NCI-H2081 treated with DMSO at 0.1 percent for 48 hours (cell line): Measurements from ENCODE around the gene RXRA.

Experiments used
- DNase-seq: peaks from one replicate; lab custom pipeline; 2025; lab: John Stamatoyannopoulos, UW

Gene RXRA

GRCh38 chr9:134323741-134324358 lies 2.4 kb upstream of the RXRA start:
- DNase-seq = no peak

DNA sequence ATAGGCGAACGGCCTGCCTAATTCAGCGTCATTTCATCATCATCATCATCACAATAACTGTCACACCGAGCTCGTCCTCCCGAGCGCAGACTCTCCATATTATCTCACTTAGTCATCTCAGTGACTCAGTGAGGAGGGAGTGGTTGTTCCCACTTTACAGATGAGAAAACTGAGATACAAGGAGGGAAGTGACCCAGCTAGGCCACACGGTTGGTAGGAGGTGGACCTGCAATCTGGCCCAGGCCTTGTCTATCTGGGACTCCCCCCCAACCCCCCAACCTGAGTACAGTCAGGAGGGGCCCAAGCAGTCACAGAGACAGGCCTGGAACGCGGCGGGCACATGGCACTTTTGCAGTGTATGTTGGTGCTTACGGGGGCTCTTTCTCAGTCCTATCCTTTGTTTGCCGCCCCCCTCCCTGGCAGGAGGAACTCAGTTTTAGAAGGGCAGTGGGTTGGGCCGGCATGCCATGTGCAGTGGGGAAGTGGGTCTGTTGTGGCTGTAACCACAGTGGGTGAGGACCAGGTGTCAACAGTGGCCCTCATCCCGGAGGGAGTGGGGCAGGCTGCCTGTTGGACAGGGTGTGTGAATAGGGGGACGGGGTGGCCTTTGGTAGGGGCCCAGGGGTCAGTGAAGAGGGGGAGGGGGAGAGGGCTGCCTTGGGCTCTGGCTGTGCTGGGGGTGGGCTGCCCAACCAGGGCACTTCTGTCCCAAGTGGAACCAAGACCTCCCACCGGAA lies 1.7 kb upstream of the RXRA start:
- no peak for DNase-seq

GRCh38 chr9:134325096-134325812 lies 1.0 kb upstream of the RXRA start:
- no peak for DNase-seq

DNA sequence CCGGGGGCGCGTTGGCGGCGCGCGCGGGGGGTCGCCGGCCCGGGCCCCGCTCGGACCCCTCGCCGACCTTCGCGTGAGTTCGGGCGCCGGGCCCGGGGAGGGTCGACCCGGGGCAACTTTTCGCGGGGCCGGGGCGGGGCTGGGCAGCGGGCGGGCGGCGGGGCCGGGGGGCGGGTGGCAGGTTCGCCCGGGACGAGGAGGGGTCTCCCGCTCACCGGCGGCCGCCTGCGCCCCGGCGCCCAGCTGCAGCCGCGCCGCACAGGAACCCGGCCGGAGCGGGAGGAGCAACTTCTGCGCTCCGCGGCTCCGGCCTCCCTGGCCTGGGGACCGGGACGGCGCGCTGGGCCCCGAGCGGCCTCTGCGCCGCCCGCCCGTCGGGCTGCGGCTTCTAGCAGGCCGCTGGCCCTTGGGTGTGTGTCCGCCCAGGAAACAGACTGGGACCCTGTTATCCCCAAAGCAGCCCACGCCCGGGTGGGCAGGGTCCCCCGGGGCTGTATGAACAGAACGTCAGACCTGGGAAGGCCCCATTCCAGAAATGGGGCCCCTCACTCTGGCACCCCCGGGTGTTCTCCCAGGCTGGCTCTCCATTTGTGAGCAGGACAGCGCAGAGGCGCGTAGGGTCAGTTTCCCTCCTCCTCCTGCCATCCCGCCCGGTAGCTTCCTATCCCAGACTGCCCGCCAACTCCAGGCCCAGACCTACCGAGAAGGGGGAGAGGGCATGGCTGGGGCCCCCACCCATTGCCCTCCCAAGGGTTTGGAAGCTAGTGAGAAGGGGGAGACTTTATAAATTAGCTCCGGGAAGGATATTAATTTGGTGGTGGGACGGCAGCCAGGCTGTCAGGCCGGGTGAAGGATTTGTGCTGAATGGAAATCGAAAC lies 708 bp downstream of the RXRA start:
- DNase-seq = no peak

GRCh38 chr9:134327671-134328231 lies 1.5 kb downstream of the RXRA start:
- no peak for DNase-seq

- no peak for DNase-seq
Observed at GRCh38 chr9:134328341-134328840, 2.1 kb downstream of the RXRA start.

GRCh38 chr9:134328841-134329575 lies 2.8 kb downstream of the RXRA start:
- DNase-seq = no peak

DNA sequence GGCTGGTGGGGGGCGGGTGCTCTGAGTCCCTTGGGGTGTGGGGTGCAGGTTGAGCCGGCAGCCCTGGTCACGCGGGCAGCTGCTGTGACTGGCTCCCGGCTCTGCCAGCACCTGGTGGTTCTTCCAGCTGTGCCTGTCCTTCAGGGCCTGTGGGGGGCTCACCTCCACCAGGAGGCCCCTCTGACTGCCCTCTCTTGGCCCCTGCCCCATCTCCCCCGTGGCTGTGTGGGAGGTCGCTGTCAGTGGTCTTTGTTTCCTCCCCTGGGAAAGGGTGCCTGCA lies 3.3 kb downstream of the RXRA start:
- DNase-seq = no peak

DNA sequence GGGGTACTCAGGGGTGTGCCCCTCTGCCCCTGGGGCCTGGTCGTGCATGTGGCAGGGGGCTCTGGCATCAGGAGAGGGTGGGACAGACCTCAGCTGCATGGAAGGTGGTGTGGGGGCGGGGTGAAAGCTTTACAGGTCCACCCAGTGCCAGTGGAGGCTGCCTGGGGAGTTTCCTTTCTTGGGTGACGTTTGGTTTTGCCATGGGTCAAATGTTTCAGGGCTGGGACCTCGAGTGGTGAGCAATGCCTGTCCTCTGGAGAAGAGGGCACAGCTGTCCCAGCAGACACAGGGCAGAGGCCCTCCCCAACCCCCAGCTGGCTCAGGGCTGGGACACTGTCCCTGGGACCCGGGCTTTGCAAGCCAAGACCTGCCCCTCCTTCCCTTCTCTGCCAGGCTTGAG lies 3.6 kb downstream of the RXRA start:
- DNase-seq = no peak

- DNase-seq = no peak
Observed at GRCh38 chr9:134330590-134330989, 4.3 kb downstream of the RXRA start.

DNA sequence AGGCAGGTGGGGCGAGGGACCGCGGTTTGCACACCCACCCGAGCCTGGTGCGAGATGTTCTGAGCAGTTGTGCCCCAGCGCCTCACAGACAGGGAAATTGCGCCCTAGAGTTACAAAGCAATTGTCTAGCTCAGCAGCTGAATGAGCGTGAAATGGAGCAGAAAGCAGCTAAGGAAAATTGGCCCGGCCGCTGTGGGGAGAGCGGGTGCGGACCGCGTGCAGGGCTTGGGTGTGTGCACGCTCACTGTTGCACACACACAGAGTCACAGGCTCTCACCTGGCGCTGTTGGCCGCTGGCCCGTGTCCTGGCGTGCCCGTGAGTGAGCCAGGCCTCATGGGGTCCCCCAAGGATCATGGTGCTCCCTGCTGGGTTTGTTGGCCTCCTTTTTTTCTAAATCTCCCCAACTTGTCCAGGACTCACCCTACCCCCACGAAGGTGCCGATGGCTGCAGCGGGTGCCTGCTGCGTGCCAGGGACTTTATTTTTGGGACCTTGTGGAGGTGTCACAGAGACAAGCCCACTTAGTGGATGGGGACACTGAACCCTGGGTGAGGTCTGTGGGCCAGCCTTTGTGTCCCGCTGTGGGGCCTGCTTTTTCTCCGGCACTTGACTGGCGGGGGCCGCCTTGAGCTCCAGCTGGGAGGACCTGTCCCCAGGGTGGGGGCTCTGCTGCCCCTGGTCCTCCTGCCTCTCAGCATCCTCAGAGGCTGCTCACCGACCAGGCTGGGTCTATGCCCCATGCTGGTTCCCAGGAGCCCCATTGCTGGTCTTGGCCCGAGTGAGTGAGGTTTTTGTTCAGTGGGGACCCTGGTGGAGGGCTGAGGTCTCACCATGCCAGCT lies 5.2 kb downstream of the RXRA start:
- no peak for DNase-seq

DNA sequence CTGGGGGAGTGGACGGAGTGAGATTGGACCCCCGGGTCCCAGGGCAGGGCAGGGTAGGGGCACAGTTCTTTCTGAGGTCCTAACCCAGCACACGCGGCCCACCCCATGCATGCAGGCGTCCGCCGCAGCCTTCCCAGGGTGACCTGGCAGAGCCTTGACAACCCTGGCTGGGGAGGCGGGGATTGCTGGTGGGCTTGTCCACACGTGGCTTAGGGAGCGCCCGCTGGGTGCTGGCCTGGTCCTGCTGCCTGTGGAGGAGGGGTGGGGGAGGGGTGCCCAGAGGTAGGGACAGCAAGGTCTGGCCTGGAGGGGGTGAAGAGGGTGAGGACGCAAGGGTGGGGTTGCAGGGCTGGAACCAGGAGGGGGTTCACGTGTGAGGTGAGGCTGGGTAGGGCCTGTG lies 6.0 kb downstream of the RXRA start:
- DNase-seq = no peak

DNA sequence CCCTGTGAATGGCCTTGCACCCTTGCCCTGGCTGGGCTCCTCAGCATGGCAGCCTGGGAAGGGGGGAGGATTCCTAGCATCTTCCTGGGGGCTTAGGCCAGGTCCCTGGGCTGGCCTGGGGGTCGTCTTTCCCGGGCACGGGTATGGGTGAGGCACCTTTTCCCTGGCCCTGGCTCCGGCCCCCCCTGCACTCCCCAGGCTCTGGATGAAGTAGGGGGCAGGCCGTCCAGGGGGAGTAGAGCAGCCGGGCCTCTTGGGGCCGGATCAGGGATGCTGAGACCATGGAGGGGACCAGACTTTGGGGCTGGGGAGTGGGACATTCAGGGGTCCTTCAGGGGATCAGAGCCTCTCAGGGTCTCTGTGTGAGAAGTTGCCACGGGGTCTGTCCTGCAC lies 6.6 kb downstream of the RXRA start:
- DNase-seq = no peak

- DNase-seq = no peak
Observed at GRCh38 chr9:134333234-134333873, 7.1 kb downstream of the RXRA start.

GRCh38 chr9:134333874-134334581 lies 7.8 kb downstream of the RXRA start:
- no peak for DNase-seq

- no peak for DNase-seq
Observed at GRCh38 chr9:134335061-134335460, 8.8 kb downstream of the RXRA start.

GRCh38 chr9:134335486-134336220 lies 9.4 kb downstream of the RXRA start:
- no peak for DNase-seq

DNA sequence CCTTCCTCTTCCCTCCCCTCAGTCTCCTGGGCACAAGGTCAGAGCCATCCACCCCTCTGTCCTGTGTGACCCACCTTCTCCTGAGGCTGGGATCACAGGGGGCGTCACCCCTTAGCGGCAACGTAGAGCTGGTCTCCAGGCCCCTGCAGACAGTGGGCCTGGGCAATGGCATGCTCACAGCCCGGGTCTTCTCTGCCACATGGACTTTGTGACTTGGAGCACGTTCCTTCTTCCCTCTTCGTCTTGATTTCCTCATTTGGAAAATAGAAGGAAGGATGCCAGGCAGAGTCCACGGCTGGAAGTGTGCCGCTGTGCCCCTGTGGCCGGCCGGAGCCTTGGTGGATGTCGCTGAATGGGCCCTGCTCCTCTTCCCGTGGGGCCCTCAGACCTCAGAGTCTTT lies 10.0 kb downstream of the RXRA start:
- DNase-seq = no peak

DNA sequence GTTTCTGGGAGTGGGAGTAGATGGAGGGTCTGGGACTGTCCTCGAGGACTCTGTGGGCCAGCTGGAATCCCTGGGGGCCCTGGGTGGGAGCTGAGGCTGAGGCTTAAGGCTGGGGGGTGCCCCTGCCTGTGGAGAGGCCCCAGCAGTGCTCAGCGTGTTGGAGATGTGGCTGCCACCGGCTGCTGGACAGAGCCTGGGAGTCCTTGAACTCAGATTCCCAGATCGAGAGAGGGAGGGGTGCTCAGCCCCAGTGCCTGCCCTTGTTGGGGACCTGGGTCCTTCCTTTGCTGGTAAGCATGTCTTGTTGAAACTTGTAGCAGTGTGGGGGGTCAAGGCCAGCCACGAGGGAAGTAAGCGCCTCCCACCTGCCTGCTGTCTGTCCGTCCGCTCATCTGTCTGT lies 10.7 kb downstream of the RXRA start:
- DNase-seq = no peak
